Uterus (tissue), 2 donors: ENCODE results near the gene BACH2.

ENCODE experiments used
- CTCF ChIP-seq, 4 experiments: fragments of 200-600 bp in 2 of 4; fragments of 450-650 bp in 2 of 4; sonication (generic) in 2 of 4; IDR thresholded peaks; one replicate each; pipeline ENCODE4 v1.5.1; 2016 to 2019; ENCODE audit warnings: antibody characterized with exemption in 4 of 4, mild to moderate bottlenecking in 2 of 4, moderate library complexity in 1 of 4
- POLR2A ChIP-seq, 2 donors: fragments of 450-650 bp; IDR thresholded peaks; one replicate each; pipeline ENCODE4 v1.6.1; 2016; ENCODE audit warnings: antibody characterized with exemption in 2 of 2, mild to moderate bottlenecking in 1 of 2, moderate library complexity in 1 of 2

- TF ChIP-seq CTCF (IDR thresholded peaks at IDR 0.05) (no peak), POLR2A (IDR thresholded peaks at IDR 0.05) (no peak)
Measured at GRCh38 chr6:90278129-90278528, 18.5 kb downstream of the BACH2 start.
